Measurements from ENCODE around the gene CACNB4. TPM values are rescaled to one million over a fixed set of nuclear protein-coding genes. Genes with fewer than 3 reads are reported as not detected.

The CACNB4 gene
- total RNA-seq, 1 experiment from 2014 or later: 1.7 TPM

- CTCF ChIA-PET: no interaction called here
- H3K36me3 ChIP-seq (ENCODE audit: control insufficient read depth, insufficient read depth, low read length): no peaks in the 10 kb centered on the region
- H3K27ac ChIP-seq (ENCODE audit: low read length): no peak overlapping the region
- no TSS peak for BruUV-seq (replicated peaks)
- no peak for ATAC-seq
- no peaks in the 10 kb centered on the region for H3K4me1 ChIP-seq (ENCODE audit: control insufficient read depth, insufficient read depth, low read length)
- no peak overlapping the region for H3K4me3 ChIP-seq (ENCODE audit: low read depth in 2 of 2, low read length in 2 of 2)
- DNase-seq (ENCODE audit: low read depth, low spot score): no peak
- no peaks in the 10 kb centered on the region for H3K27me3 ChIP-seq (ENCODE audit: control insufficient read depth, insufficient read depth, low read length)
- POLR2A ChIA-PET: no interaction called here
- H3K9me3 ChIP-seq (ENCODE audit: control insufficient read depth, insufficient read depth, low read depth, low read length): no peaks in the 10 kb centered on the region
- intact Hi-C loops (cut with micrococcal nuclease; ENCODE audit: unreplicated experiment) (no loop called here), in situ Hi-C loops (cut with HindIII; ENCODE audit: low pct_unique_long_range_greater_than_20kb, low sequenced_read_pairs) (no loop called here)
- TF ChIP-seq POLR2AphosphoS5 (IDR thresholded peaks at IDR 0.05; ENCODE audit: low read depth, low read length) (no peak), CTCF (IDR thresholded peaks at IDR 0.05) (no peak), TCF7L2 (IDR thresholded peaks at IDR 0.05; ENCODE audit: low read depth, low read length) (no peak), SIN3A (IDR thresholded peaks at IDR 0.05; ENCODE audit: borderline replicate concordance, insufficient read depth, low read depth, low read length) (no peak)
- TF ChIP-seq, protein P1, sequence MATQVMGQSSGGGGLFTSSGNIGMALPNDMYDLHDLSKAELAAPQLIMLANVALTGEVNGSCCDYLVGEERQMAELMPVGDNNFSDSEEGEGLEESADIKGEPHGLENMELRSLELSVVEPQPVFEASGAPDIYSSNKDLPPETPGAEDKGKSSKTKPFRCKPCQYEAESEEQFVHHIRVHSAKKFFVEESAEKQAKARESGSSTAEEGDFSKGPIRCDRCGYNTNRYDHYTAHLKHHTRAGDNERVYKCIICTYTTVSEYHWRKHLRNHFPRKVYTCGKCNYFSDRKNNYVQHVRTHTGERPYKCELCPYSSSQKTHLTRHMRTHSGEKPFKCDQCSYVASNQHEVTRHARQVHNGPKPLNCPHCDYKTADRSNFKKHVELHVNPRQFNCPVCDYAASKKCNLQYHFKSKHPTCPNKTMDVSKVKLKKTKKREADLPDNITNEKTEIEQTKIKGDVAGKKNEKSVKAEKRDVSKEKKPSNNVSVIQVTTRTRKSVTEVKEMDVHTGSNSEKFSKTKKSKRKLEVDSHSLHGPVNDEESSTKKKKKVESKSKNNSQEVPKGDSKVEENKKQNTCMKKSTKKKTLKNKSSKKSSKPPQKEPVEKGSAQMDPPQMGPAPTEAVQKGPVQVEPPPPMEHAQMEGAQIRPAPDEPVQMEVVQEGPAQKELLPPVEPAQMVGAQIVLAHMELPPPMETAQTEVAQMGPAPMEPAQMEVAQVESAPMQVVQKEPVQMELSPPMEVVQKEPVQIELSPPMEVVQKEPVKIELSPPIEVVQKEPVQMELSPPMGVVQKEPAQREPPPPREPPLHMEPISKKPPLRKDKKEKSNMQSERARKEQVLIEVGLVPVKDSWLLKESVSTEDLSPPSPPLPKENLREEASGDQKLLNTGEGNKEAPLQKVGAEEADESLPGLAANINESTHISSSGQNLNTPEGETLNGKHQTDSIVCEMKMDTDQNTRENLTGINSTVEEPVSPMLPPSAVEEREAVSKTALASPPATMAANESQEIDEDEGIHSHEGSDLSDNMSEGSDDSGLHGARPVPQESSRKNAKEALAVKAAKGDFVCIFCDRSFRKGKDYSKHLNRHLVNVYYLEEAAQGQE (IDR thresholded peaks at IDR 0.05; ENCODE audit: insufficient read depth in 1 of 2, low read depth in 2 of 2, low read length in 1 of 2): no peak
Measured at GRCh38 chr2:151786077-151786476, 312.8 kb downstream of the CACNB4 start.

DNA sequence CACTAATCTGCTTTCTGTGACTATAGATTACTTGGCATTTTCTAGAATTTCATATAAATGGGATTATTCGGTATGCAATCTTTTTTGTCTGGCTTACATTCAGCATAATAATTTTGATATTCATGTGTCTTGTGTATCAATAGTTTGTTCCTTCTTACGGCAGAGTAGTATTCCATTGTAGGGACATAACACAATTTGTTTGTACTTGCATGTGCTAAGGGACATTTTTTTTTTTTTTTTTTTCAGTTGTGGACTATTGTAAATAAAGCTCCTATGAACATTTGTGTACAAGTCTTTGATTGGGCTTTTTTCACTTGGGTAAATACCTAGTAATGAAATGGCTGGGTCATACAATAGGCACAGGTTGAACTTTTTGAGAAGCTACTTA lies 315.7 kb downstream of the CACNB4 start:
- no peaks in the 10 kb centered on the region for H3K36me3 ChIP-seq (ENCODE audit: control insufficient read depth, insufficient read depth, low read length)
- ATAC-seq (no peak), DNase-seq (ENCODE audit: low read depth, low spot score) (no peak)
- intact Hi-C loops (cut with micrococcal nuclease; ENCODE audit: unreplicated experiment): no loop called here
- in situ Hi-C loops (cut with HindIII; ENCODE audit: low pct_unique_long_range_greater_than_20kb, low sequenced_read_pairs): no loop called here
- TF ChIP-seq, protein P1 (IDR thresholded peaks at IDR 0.05; ENCODE audit: insufficient read depth in 1 of 2, low read depth in 2 of 2, low read length in 1 of 2): no peak
- TF ChIP-seq POLR2AphosphoS5 (IDR thresholded peaks at IDR 0.05; ENCODE audit: low read depth, low read length) (no peak), SIN3A (IDR thresholded peaks at IDR 0.05; ENCODE audit: borderline replicate concordance, insufficient read depth, low read depth, low read length) (no peak), CTCF (IDR thresholded peaks at IDR 0.05) (no peak), TCF7L2 (IDR thresholded peaks at IDR 0.05; ENCODE audit: low read depth, low read length) (no peak)
- no TSS peak for BruUV-seq (replicated peaks)
- no peaks in the 10 kb centered on the region for H3K9me3 ChIP-seq (ENCODE audit: control insufficient read depth, insufficient read depth, low read depth, low read length)
- H3K27me3 ChIP-seq (ENCODE audit: control insufficient read depth, insufficient read depth, low read length): no peaks in the 10 kb centered on the region
- no peak overlapping the region for H3K27ac ChIP-seq (ENCODE audit: low read length)
- no peak overlapping the region for H3K4me3 ChIP-seq (ENCODE audit: low read depth in 2 of 2, low read length in 2 of 2)
- H3K4me1 ChIP-seq (ENCODE audit: control insufficient read depth, insufficient read depth, low read length): no peaks in the 10 kb centered on the region
- POLR2A ChIA-PET: no interaction called here
- CTCF ChIA-PET: interaction anchor here (0.7 kb wide), 1 partner anchor 234 kb away, joined by 5 read pairs; no protein-coding TSS in a partner anchor

Other genes starting within 250 kb of the CACNB4 start
- 29.1 TPM for gene STAM2, start 76.7 kb upstream of the CACNB4 start, total RNA-seq (2021; ENCODE audit: unreplicated experiment)
- gene FMNL2, start 236.1 kb upstream of the CACNB4 start, total RNA-seq (2021; ENCODE audit: unreplicated experiment): 33.6 TPM

Data from Panc1 (cell line).